ENCODE results near the gene SAPCD1. TPM values are rescaled to one million over a fixed set of nuclear protein-coding genes. Genes with fewer than 3 reads are reported as not detected.
A peak's percentile ranks its signal among the peaks of the same experiment; 100 is the strongest.

The SAPCD1 gene
- total RNA-seq, 1 donor from 2014 or later = not detected

- Histone ChIP-seq H3K4me1 (peaks cover 54% of the 10 kb centered on the region), H3K36me3 (peaks cover 52% of the 10 kb centered on the region), H3K4me3 (peak overlapping the region; percentile 93), H3K27me3 (ENCODE audit: low read depth) (no peaks in the 10 kb centered on the region), H3K9me3 (replicated peaks) (no peaks in the 10 kb centered on the region), H3K27ac (replicated peaks) (peak overlapping the region; percentile 98)
- no peak for DNase-seq
- no peak for TF ChIP-seq CTCF (IDR thresholded peaks at IDR 0.05; ENCODE audit: borderline replicate concordance)
- intact Hi-C loops (cut with micrococcal nuclease) = no loop called here
These were observed 34.5 kb upstream of the SAPCD1 start for GRCh38 chr6:31727717-31728671.

- Histone ChIP-seq H3K9me3 (replicated peaks) (no peaks in the 10 kb centered on the region), H3K36me3 (peaks cover 62% of the 10 kb centered on the region), H3K27me3 (ENCODE audit: low read depth) (no peaks in the 10 kb centered on the region), H3K4me3 (peak within 1 kb of the TSS; percentile 93), H3K4me1 (peaks cover 64% of the 10 kb centered on the region), H3K27ac (replicated peaks) (peak within 1 kb of the TSS; percentile 98)
- DNase-seq = no peak
- intact Hi-C loops (cut with micrococcal nuclease) = no loop called here
- peak; percentile 66 for TF ChIP-seq CTCF (IDR thresholded peaks at IDR 0.05; ENCODE audit: borderline replicate concordance)
These were observed 33.5 kb upstream of the SAPCD1 start, which contains the start of gene DDAH2 for GRCh38 chr6:31728767-31729514. DDAH2 (minus strand) TSS chr6:31729299; CDS start chr6:31729161, 138 bp downstream.

GRCh38 chr6:31729515-31729978 lies 32.9 kb upstream of the SAPCD1 start:
- intact Hi-C loops (cut with micrococcal nuclease) = no loop called here
- Histone ChIP-seq H3K27ac (replicated peaks) (peak overlapping the region; percentile 98), H3K9me3 (replicated peaks) (no peaks in the 10 kb centered on the region), H3K27me3 (ENCODE audit: low read depth) (no peaks in the 10 kb centered on the region), H3K36me3 (peaks cover 63% of the 10 kb centered on the region), H3K4me3 (peak overlapping the region; percentile 93), H3K4me1 (peaks cover 70% of the 10 kb centered on the region)
- peak; percentile 94 for DNase-seq
- no peak for TF ChIP-seq CTCF (IDR thresholded peaks at IDR 0.05; ENCODE audit: borderline replicate concordance)

GRCh38 chr6:31729979-31730630 lies 32.4 kb upstream of the SAPCD1 start:
- intact Hi-C loops (cut with micrococcal nuclease) = no loop called here
- TF ChIP-seq CTCF (IDR thresholded peaks at IDR 0.05; ENCODE audit: borderline replicate concordance) = no peak

GRCh38 chr6:31730631-31731086 lies 31.8 kb upstream of the SAPCD1 start:
- peaks cover 62% of the 10 kb centered on the region for H3K36me3 ChIP-seq
- no peaks in the 10 kb centered on the region for H3K9me3 ChIP-seq (replicated peaks)
- peak overlapping the region; percentile 98 for H3K27ac ChIP-seq (replicated peaks)
- H3K27me3 ChIP-seq (ENCODE audit: low read depth) = no peaks in the 10 kb centered on the region
- intact Hi-C loops (cut with micrococcal nuclease) = no loop called here
- peak overlapping the region; percentile 93 for H3K4me3 ChIP-seq
- peaks cover 78% of the 10 kb centered on the region for H3K4me1 ChIP-seq
- no peak for DNase-seq
- no peak for TF ChIP-seq CTCF (IDR thresholded peaks at IDR 0.05; ENCODE audit: borderline replicate concordance)

More at GRCh38 chr6:31729979-31730630, 32.4 kb upstream of the SAPCD1 start:
- Histone ChIP-seq H3K4me3 (peak overlapping the region; percentile 93), H3K27me3 (ENCODE audit: low read depth) (no peaks in the 10 kb centered on the region), H3K9me3 (replicated peaks) (no peaks in the 10 kb centered on the region), H3K36me3 (peaks cover 63% of the 10 kb centered on the region), H3K27ac (replicated peaks) (peak overlapping the region; percentile 98), H3K4me1 (peaks cover 75% of the 10 kb centered on the region)
- DNase-seq = peak; percentile 92
